Adipocyte (in vitro differentiated cells): ENCODE data around the gene LRBA.

Experiments
- DNase-seq: peaks from one replicate; pipeline ENCODE4 v3.0.0-alpha.2; 2015; ENCODE audit warnings: low read depth
- H3K27me3 ChIP-seq: replicated peaks from 2 replicates; pipeline ENCODE4 v1.7.0; 2013; ENCODE audit warnings: mild to moderate bottlenecking, low read length, moderate library complexity; ENCODE audit not compliant: control insufficient read depth, insufficient read depth
- H3K36me3 ChIP-seq: 2 replicates; pipeline ENCODE4 v1.7.0; 2013; ENCODE audit warnings: low read length, mild to moderate bottlenecking, moderate library complexity; ENCODE audit not compliant: control insufficient read depth, insufficient read depth, severe bottlenecking
- H3K4me1 ChIP-seq: 2 replicates; pipeline ENCODE4 v1.7.0; 2013; ENCODE audit warnings: mild to moderate bottlenecking, low read length, moderate library complexity; ENCODE audit not compliant: control insufficient read depth, insufficient read depth
- H3K4me3 ChIP-seq: 2 replicates; pipeline ENCODE4 v1.7.0; 2013; ENCODE audit warnings: mild to moderate bottlenecking, low read length, moderate library complexity
- H3K9ac ChIP-seq: 2 replicates; pipeline ENCODE4 v1.7.0; 2013; ENCODE audit warnings: mild to moderate bottlenecking, low read length, moderate library complexity
- H3K9me3 ChIP-seq: 2 replicates; pipeline ENCODE4 v1.7.0; 2013; ENCODE audit warnings: mild to moderate bottlenecking, low read length, moderate library complexity; ENCODE audit not compliant: control insufficient read depth

LRBA gene

GRCh38 chr4:150591904-150592303 is 423.2 kb downstream of the LRBA start:
- no peaks in the 10 kb centered on the region for H3K27me3 ChIP-seq

GRCh38 chr4:150591406-150591805 is 423.7 kb downstream of the LRBA start:
- peak; percentile 85 for DNase-seq
- H3K9me3 ChIP-seq, result no peaks in the 10 kb centered on the region
- no peaks in the 10 kb centered on the region for H3K36me3 ChIP-seq
- H3K27me3 ChIP-seq, result no peaks in the 10 kb centered on the region
- H3K4me3 ChIP-seq, result no peak overlapping the region
- no peaks in the 10 kb centered on the region for H3K4me1 ChIP-seq
- H3K9ac ChIP-seq, result no peak overlapping the region

More at GRCh38 chr4:150591904-150592303, 423.2 kb downstream of the LRBA start:
- Histone ChIP-seq H3K9me3 (no peaks in the 10 kb centered on the region), H3K4me1 (no peaks in the 10 kb centered on the region), H3K4me3 (no peak overlapping the region), H3K9ac (no peak overlapping the region), H3K36me3 (no peaks in the 10 kb centered on the region)
- DNase-seq, result no peak

- H3K4me3 ChIP-seq, result no peak overlapping the region
- no peaks in the 10 kb centered on the region for H3K4me1 ChIP-seq
- H3K9me3 ChIP-seq, result no peaks in the 10 kb centered on the region
- H3K27me3 ChIP-seq, result no peaks in the 10 kb centered on the region
- H3K36me3 ChIP-seq, result no peaks in the 10 kb centered on the region
- peak; percentile 48 for DNase-seq
- H3K9ac ChIP-seq, result no peak overlapping the region
Observed at GRCh38 chr4:150590631-150591030, 424.5 kb downstream of the LRBA start.

- H3K36me3 ChIP-seq, result no peaks in the 10 kb centered on the region
- no peak overlapping the region for H3K4me3 ChIP-seq
- no peaks in the 10 kb centered on the region for H3K27me3 ChIP-seq
- no peaks in the 10 kb centered on the region for H3K4me1 ChIP-seq
- no peaks in the 10 kb centered on the region for H3K9me3 ChIP-seq
- no peak overlapping the region for H3K9ac ChIP-seq
- no peak for DNase-seq
Observed at GRCh38 chr4:150589157-150589556, 425.9 kb downstream of the LRBA start.

GRCh38 chr4:150588316-150588715 is 426.8 kb downstream of the LRBA start:
- Histone ChIP-seq H3K4me3 (no peak overlapping the region), H3K9me3 (no peaks in the 10 kb centered on the region), H3K4me1 (no peaks in the 10 kb centered on the region), H3K27me3 (no peaks in the 10 kb centered on the region), H3K9ac (no peak overlapping the region), H3K36me3 (no peaks in the 10 kb centered on the region)
- peak; percentile 65 for DNase-seq

GRCh38 chr4:150586162-150586810 is 428.8 kb downstream of the LRBA start:
- Histone ChIP-seq H3K4me1 (no peaks in the 10 kb centered on the region), H3K27me3 (no peaks in the 10 kb centered on the region)

GRCh38 chr4:150585611-150586010 is 429.5 kb downstream of the LRBA start:
- Histone ChIP-seq H3K4me3 (no peak overlapping the region), H3K27me3 (no peaks in the 10 kb centered on the region), H3K4me1 (no peaks in the 10 kb centered on the region), H3K9ac (no peak overlapping the region), H3K36me3 (no peaks in the 10 kb centered on the region), H3K9me3 (no peaks in the 10 kb centered on the region)
- peak; percentile 45 for DNase-seq

More at GRCh38 chr4:150586162-150586810, 428.8 kb downstream of the LRBA start:
- no peak overlapping the region for H3K4me3 ChIP-seq
- H3K9me3 ChIP-seq, result no peaks in the 10 kb centered on the region
- no peak overlapping the region for H3K9ac ChIP-seq
- DNase-seq, result peak; percentile 39
- no peaks in the 10 kb centered on the region for H3K36me3 ChIP-seq

GRCh38 chr4:150584111-150584915 is 430.8 kb downstream of the LRBA start:
- H3K4me1 ChIP-seq, result no peaks in the 10 kb centered on the region
- H3K36me3 ChIP-seq, result no peaks in the 10 kb centered on the region
- DNase-seq, result peak; percentile 40
- H3K9me3 ChIP-seq, result no peaks in the 10 kb centered on the region
- no peak overlapping the region for H3K4me3 ChIP-seq
- no peak overlapping the region for H3K9ac ChIP-seq
- H3K27me3 ChIP-seq, result no peaks in the 10 kb centered on the region

- Histone ChIP-seq H3K9ac (no peak overlapping the region), H3K9me3 (no peaks in the 10 kb centered on the region), H3K27me3 (no peaks in the 10 kb centered on the region), H3K4me1 (no peaks in the 10 kb centered on the region), H3K4me3 (peak overlapping the region; percentile 20), H3K36me3 (no peaks in the 10 kb centered on the region)
- peak; percentile 81 for DNase-seq
Observed at GRCh38 chr4:150583287-150584110, 431.6 kb downstream of the LRBA start.

- no peaks in the 10 kb centered on the region for H3K36me3 ChIP-seq
- peak overlapping the region; percentile 20 for H3K4me3 ChIP-seq
- H3K9me3 ChIP-seq, result no peaks in the 10 kb centered on the region
- H3K9ac ChIP-seq, result no peak overlapping the region
- H3K27me3 ChIP-seq, result no peaks in the 10 kb centered on the region
- no peaks in the 10 kb centered on the region for H3K4me1 ChIP-seq
- peak; percentile 73 for DNase-seq
Observed at GRCh38 chr4:150582873-150583286, 432.2 kb downstream of the LRBA start.
